ENCODE data around the gene DZIP1L. TPM values are rescaled to one million over a fixed set of nuclear protein-coding genes. Genes with fewer than 3 reads are reported as not detected.

The DZIP1L gene
- total RNA-seq, 1 donor from 2014 or later = 26.6 TPM

DNA sequence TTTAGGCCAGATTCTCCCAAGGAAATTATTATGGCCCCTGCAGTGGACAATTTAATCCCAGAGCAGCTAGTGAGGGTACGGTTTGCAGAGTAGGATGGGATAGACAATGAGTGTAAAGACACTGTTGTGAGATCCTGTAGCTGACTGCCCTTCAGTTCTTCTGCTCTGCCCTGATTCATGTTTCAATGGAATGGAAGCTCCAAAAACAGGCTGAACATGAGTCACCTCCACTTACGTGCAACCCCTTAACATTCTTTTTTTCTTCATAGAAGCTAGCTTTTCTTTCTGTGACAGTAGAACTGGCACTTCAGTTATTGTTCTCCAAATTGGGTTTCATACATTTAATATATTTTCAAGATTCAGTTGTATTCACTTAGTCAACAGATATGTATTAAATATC lies 73.4 kb downstream of the DZIP1L start:
- DNase-seq (ENCODE audit: low read depth, low spot score) = no peak
- Mint-ChIP-seq H3K4me3 (no peak overlapping the region), H3K4me1 (no peaks in the 10 kb centered on the region), H3K27ac (ENCODE audit: unreplicated experiment) (no peak overlapping the region), H3K9me3 (peaks cover 3% of the 10 kb centered on the region), H3K36me3 (ENCODE audit: low read depth) (peaks cover 17% of the 10 kb centered on the region), H3K27me3 (ENCODE audit: low read depth) (no peaks in the 10 kb centered on the region)
- TF ChIP-seq, protein P1, sequence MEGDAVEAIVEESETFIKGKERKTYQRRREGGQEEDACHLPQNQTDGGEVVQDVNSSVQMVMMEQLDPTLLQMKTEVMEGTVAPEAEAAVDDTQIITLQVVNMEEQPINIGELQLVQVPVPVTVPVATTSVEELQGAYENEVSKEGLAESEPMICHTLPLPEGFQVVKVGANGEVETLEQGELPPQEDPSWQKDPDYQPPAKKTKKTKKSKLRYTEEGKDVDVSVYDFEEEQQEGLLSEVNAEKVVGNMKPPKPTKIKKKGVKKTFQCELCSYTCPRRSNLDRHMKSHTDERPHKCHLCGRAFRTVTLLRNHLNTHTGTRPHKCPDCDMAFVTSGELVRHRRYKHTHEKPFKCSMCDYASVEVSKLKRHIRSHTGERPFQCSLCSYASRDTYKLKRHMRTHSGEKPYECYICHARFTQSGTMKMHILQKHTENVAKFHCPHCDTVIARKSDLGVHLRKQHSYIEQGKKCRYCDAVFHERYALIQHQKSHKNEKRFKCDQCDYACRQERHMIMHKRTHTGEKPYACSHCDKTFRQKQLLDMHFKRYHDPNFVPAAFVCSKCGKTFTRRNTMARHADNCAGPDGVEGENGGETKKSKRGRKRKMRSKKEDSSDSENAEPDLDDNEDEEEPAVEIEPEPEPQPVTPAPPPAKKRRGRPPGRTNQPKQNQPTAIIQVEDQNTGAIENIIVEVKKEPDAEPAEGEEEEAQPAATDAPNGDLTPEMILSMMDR (conservative IDR thresholded peaks at IDR 0.05) = no peak

DNA sequence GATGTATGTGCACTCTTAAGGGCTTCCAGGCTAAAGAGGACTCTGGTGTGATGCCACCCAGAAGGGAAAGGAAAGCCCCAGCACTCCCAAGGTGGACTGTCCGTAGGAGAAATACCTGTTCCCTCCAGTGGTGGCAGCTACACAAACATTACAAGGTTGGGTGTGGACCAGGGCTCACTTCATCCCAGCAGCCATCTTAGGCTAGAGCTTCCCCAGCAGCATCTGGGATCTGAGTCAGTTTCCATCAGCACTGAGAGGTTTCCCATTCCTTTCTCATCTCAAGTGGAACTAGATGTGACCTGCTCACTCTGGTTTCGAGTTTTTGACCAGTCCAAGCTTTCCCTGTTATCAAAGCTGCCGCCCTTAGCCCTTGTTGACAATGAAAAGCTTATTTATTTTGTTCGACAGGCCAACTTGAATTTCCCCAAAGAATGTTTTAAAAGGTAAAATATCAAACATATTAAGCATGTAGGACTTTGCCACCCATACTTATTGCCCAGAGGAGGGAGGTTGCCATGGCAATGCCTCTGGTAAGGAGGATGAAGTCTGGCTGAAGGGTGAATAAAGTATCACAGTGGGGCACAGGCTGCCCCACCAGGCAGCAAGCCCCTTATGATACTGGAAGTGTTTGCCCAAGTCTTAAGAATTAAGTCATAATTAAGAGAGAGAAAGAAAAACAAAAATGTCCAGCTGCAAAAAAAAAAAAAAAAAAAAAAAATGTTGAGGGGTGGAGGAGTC lies 76.5 kb downstream of the DZIP1L start:
- H3K4me3 Mint-ChIP-seq = no peak overlapping the region
- no peaks in the 10 kb centered on the region for H3K27me3 Mint-ChIP-seq (ENCODE audit: low read depth)
- peaks cover 3% of the 10 kb centered on the region for H3K9me3 Mint-ChIP-seq
- H3K36me3 Mint-ChIP-seq (ENCODE audit: low read depth) = peaks cover 5% of the 10 kb centered on the region
- H3K4me1 Mint-ChIP-seq = no peaks in the 10 kb centered on the region
- TF ChIP-seq, protein P1 (conservative IDR thresholded peaks at IDR 0.05) = no peak
- DNase-seq (ENCODE audit: low read depth, low spot score) = no peak
- H3K27ac Mint-ChIP-seq (ENCODE audit: unreplicated experiment) = no peak overlapping the region

DNA sequence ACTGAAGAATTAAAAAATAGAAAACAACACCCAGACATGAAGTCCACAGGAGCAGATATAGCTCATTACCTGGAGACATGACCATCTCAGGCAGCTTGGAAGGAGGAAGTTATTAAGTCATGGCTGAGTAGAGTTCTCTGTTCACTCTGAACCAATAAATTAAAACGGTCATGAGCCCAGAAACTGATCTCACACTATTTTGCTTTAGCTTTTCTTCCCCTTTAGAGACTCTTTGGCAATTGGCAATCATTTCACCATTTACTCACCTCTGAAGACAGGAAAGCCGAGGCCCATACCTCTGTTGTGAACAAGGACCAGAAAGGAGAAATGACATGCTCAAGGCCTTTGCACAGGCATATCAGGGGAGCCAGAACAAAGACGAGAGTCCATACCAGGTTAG lies 78.8 kb downstream of the DZIP1L start:
- no peaks in the 10 kb centered on the region for H3K4me1 Mint-ChIP-seq
- H3K27ac Mint-ChIP-seq (ENCODE audit: unreplicated experiment) = no peak overlapping the region
- H3K9me3 Mint-ChIP-seq = peaks cover 3% of the 10 kb centered on the region
- no peaks in the 10 kb centered on the region for H3K27me3 Mint-ChIP-seq (ENCODE audit: low read depth)
- H3K4me3 Mint-ChIP-seq = no peak overlapping the region
- TF ChIP-seq, protein P1 (conservative IDR thresholded peaks at IDR 0.05) = no peak
- DNase-seq (ENCODE audit: low read depth, low spot score) = no peak
- H3K36me3 Mint-ChIP-seq (ENCODE audit: low read depth) = peaks cover 5% of the 10 kb centered on the region

DNA sequence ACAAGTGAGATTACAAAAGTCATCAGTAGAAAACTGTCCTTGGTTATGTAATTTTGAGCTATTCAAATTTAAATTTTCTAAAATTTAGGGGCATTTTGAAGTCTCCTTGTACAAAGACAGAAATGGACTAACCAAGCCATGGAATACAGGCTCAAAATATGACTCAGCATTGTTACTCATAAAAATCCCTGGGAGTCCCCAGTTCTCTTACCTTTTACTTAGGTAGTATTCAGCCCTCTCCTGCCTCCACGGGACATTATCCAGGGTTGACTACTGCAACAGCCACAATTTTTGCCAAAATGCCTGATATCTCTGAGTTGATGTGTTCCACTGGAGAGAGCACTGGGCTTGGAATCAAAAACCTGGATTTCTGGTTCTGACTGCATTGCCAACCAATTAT lies 80.5 kb downstream of the DZIP1L start:
- no peaks in the 10 kb centered on the region for H3K4me1 Mint-ChIP-seq
- H3K9me3 Mint-ChIP-seq = no peaks in the 10 kb centered on the region
- H3K36me3 Mint-ChIP-seq (ENCODE audit: low read depth) = peaks cover 4% of the 10 kb centered on the region
- H3K27ac Mint-ChIP-seq (ENCODE audit: unreplicated experiment) = no peak overlapping the region
- TF ChIP-seq, protein P1 (conservative IDR thresholded peaks at IDR 0.05) = no peak
- no peak for DNase-seq (ENCODE audit: low read depth, low spot score)
- no peaks in the 10 kb centered on the region for H3K27me3 Mint-ChIP-seq (ENCODE audit: low read depth)
- H3K4me3 Mint-ChIP-seq = no peak overlapping the region

DNA sequence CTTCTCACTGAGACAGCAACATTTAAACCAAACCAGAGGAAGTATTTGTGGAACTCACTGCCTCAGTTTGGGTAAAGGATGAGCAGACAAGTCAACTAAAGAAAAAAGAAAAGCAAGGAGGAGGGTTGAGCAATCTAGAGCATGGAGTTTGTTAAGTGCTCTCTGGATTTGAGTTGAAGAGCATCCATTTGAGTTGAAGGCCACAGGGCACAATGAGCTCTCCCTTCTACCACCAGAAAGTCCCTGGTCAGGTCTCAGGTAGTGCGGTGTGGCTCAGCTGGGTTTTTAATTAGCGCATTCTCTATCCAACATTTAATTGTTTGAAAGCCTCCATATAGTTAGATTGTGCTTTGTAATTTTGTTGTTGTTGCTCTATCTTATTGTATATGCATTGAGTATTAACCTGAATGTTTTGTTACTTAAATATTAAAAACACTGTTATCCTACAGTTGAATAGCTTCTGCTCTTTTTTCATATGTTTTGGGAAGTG lies 82.2 kb downstream of the DZIP1L start:
- no peaks in the 10 kb centered on the region for H3K9me3 Mint-ChIP-seq
- no peak overlapping the region for H3K27ac Mint-ChIP-seq (ENCODE audit: unreplicated experiment)
- TF ChIP-seq, protein P1 (conservative IDR thresholded peaks at IDR 0.05) = no peak
- no peak overlapping the region for H3K4me3 Mint-ChIP-seq
- H3K4me1 Mint-ChIP-seq = no peaks in the 10 kb centered on the region
- no peaks in the 10 kb centered on the region for H3K27me3 Mint-ChIP-seq (ENCODE audit: low read depth)
- peaks cover 4% of the 10 kb centered on the region for H3K36me3 Mint-ChIP-seq (ENCODE audit: low read depth)
- no peak for DNase-seq (ENCODE audit: low read depth, low spot score)

Measured in neural crest cell (in vitro differentiated cells).